HEK293 (cell line): Measurements from ENCODE around the gene PKHD1.

Source experiments
- CTCF ChIA-PET: fragments of 350-600 bp; formaldehyde crosslinking; extraction: SDS; loops from one replicate; lab custom pipeline; 2021; ENCODE audit warnings: antibody characterized with exemption; lab: Yijun Ruan, JAX
- POLR2A ChIA-PET: fragments of 300-600 bp; formaldehyde crosslinking; extraction: SDS; loops from one replicate; lab custom pipeline; 2020; ENCODE audit warnings: antibody characterized with exemption, inconsistent platforms; lab: Yijun Ruan, JAX
- H3K27ac ChIP-seq: fragments of 200-500 bp; sonication (Bioruptor generic); 2 replicates; pipeline ENCODE4 v1.5.1; 2014; ENCODE audit warnings: low read depth, low read length, control low read depth, inconsistent platforms; ENCODE audit errors: extremely low read depth
- H3K36me3 ChIP-seq, 2 experiments: fragments of 200-500 bp in 1 of 2; sonication (Bioruptor generic) in 1 of 2; 1 replicate in 1 of 2; 2 replicates in 1 of 2; pipeline ENCODE4 v1.5.1; 2014 to 2017; ENCODE audit warnings: inconsistent platforms in 2 of 2, low read length in 2 of 2; ENCODE audit not compliant: control insufficient read depth in 2 of 2, insufficient read depth in 1 of 2
- H3K4me1 ChIP-seq: fragments of 200-500 bp; sonication (Bioruptor generic); 2 replicates; pipeline ENCODE4 v1.5.1; 2014; ENCODE audit warnings: mild to moderate bottlenecking, low read length, inconsistent platforms; ENCODE audit not compliant: control insufficient read depth, insufficient read depth
- H3K4me3 ChIP-seq: 2 replicates; pipeline ENCODE4 v1.5.1; 2011; ENCODE audit warnings: low read depth, mild to moderate bottlenecking, control low read depth, low read length, moderate library complexity
- H3K9me3 ChIP-seq: fragments of 200-500 bp; sonication (Bioruptor generic); 2 replicates; pipeline ENCODE4 v1.5.1; 2014; ENCODE audit warnings: low read depth, low read length, inconsistent platforms; ENCODE audit not compliant: control insufficient read depth, insufficient read depth
- EGR2 ChIP-seq: fragments of 450-650 bp; formaldehyde crosslinking; IDR thresholded peaks from 2 replicates; pipeline ENCODE4 v1.5.1; 2016; ENCODE audit warnings: low read depth, missing biosample characterization, missing genetic modification characterization
- GLIS1 ChIP-seq: fragments of 450-650 bp; formaldehyde crosslinking; IDR thresholded peaks from 2 replicates; pipeline ENCODE4 v1.5.1; 2016; ENCODE audit warnings: missing biosample characterization, missing genetic modification characterization
- GLIS2 ChIP-seq: fragments of 450-650 bp; formaldehyde crosslinking; IDR thresholded peaks from 2 replicates; pipeline ENCODE4 v1.5.1; 2016; ENCODE audit warnings: missing biosample characterization, missing genetic modification characterization
- KLF9 ChIP-seq: fragments of 450-650 bp; formaldehyde crosslinking; IDR thresholded peaks from 2 replicates; pipeline ENCODE4 v1.5.1; 2016; ENCODE audit warnings: missing biosample characterization, missing genetic modification characterization, low read depth
- MYNN ChIP-seq: fragments of 450-650 bp; formaldehyde crosslinking; IDR thresholded peaks from 2 replicates; pipeline ENCODE4 v1.5.1; 2016; ENCODE audit warnings: missing biosample characterization, missing genetic modification characterization, borderline replicate concordance
- PBX3 ChIP-seq: sonication (generic); formaldehyde crosslinking; IDR thresholded peaks from 2 replicates; pipeline ENCODE4 v1.8.1; 2022; ENCODE audit warnings: mild to moderate bottlenecking, moderate library complexity, missing genetic modification reagents
- SCRT2 ChIP-seq: fragments of 450-650 bp; formaldehyde crosslinking; IDR thresholded peaks from 2 replicates; pipeline ENCODE4 v1.5.1; 2016; ENCODE audit warnings: missing biosample characterization, missing genetic modification characterization
- ZNF112 ChIP-seq: fragments of 450-650 bp; formaldehyde crosslinking; IDR thresholded peaks from 2 replicates; pipeline ENCODE4 v1.5.0; 2017; ENCODE audit warnings: missing biosample characterization, missing genetic modification characterization
- ZNF146 ChIP-seq: fragments of 450-650 bp; formaldehyde crosslinking; IDR thresholded peaks from 2 replicates; pipeline ENCODE4 v1.5.1; 2016; ENCODE audit warnings: missing biosample characterization, missing genetic modification characterization
- ZNF148 ChIP-seq: fragments of 450-650 bp; formaldehyde crosslinking; IDR thresholded peaks from 2 replicates; pipeline ENCODE4 v1.5.0; 2017; ENCODE audit warnings: missing biosample characterization, missing genetic modification characterization, borderline replicate concordance
- ZNF16 ChIP-seq: fragments of 450-650 bp; formaldehyde crosslinking; IDR thresholded peaks from 2 replicates; pipeline ENCODE4 v1.5.1; 2016; ENCODE audit warnings: low read depth, missing biosample characterization, missing genetic modification characterization
- ZNF18 ChIP-seq: fragments of 450-650 bp; formaldehyde crosslinking; IDR thresholded peaks from 2 replicates; pipeline ENCODE4 v1.5.1; 2016; ENCODE audit warnings: missing biosample characterization, missing genetic modification characterization
- ZNF202 ChIP-seq: fragments of 450-650 bp; formaldehyde crosslinking; IDR thresholded peaks from 2 replicates; pipeline ENCODE4 v1.5.1; 2016; ENCODE audit warnings: missing biosample characterization, missing genetic modification characterization, borderline replicate concordance
- ZNF248 ChIP-seq: fragments of 450-650 bp; formaldehyde crosslinking; IDR thresholded peaks from 2 replicates; pipeline ENCODE4 v1.5.1; 2017; ENCODE audit warnings: missing biosample characterization, missing genetic modification characterization
- ZNF341 ChIP-seq: fragments of 450-650 bp; formaldehyde crosslinking; IDR thresholded peaks from 2 replicates; pipeline ENCODE4; 2016; ENCODE audit warnings: low read depth, missing biosample characterization, missing genetic modification characterization
- ZNF394 ChIP-seq: fragments of 450-650 bp; formaldehyde crosslinking; IDR thresholded peaks from 2 replicates; pipeline ENCODE4 v1.5.1; 2016; ENCODE audit warnings: missing biosample characterization, missing genetic modification characterization, mild to moderate bottlenecking, moderate library complexity, borderline replicate concordance
- ZNF404 ChIP-seq: fragments of 450-650 bp; formaldehyde crosslinking; IDR thresholded peaks from 2 replicates; pipeline ENCODE4 v1.5.1; 2017; ENCODE audit warnings: missing biosample characterization, missing genetic modification characterization
- ZNF473 ChIP-seq: fragments of 450-650 bp; formaldehyde crosslinking; IDR thresholded peaks from 2 replicates; pipeline ENCODE4 v1.5.1; 2017; ENCODE audit warnings: missing biosample characterization, missing genetic modification characterization
- ZNF596 ChIP-seq: fragments of 450-650 bp; IDR thresholded peaks from 2 replicates; pipeline ENCODE4 v1.5.0; 2018; ENCODE audit warnings: missing biosample characterization, mild to moderate bottlenecking, missing genetic modification characterization, moderate library complexity
- ZNF610 ChIP-seq: fragments of 450-650 bp; formaldehyde crosslinking; IDR thresholded peaks from 2 replicates; pipeline ENCODE4 v1.5.1; 2016; ENCODE audit warnings: missing biosample characterization, missing genetic modification characterization, borderline replicate concordance
- ZNF623 ChIP-seq: fragments of 450-650 bp; formaldehyde crosslinking; IDR thresholded peaks from 2 replicates; pipeline ENCODE4 v1.5.1; 2016; ENCODE audit warnings: missing biosample characterization, missing genetic modification characterization
- ZNF776 ChIP-seq: fragments of 450-650 bp; formaldehyde crosslinking; IDR thresholded peaks from 2 replicates; pipeline ENCODE4 v1.5.0; 2017; ENCODE audit warnings: missing biosample characterization, missing genetic modification characterization, borderline replicate concordance
- ZNF830 ChIP-seq: fragments of 450-650 bp; IDR thresholded peaks from 2 replicates; pipeline ENCODE4 v1.5.0; 2018; ENCODE audit warnings: missing biosample characterization, missing genetic modification characterization, low read depth, mild to moderate bottlenecking, moderate library complexity
- ZSCAN30 ChIP-seq: fragments of 450-650 bp; IDR thresholded peaks from 2 replicates; pipeline ENCODE4 v1.5.1; 2018; ENCODE audit warnings: missing biosample characterization, mild to moderate bottlenecking, missing genetic modification characterization, moderate library complexity
- TF ChIP-seq, protein P1 (sequence below): fragments of 450-650 bp; formaldehyde crosslinking; IDR thresholded peaks from 2 replicates; pipeline ENCODE4 v1.5.1; 2016; ENCODE audit warnings: missing biosample characterization, missing genetic modification characterization, borderline replicate concordance
- TF ChIP-seq, protein P2 (sequence below): fragments of 450-650 bp; formaldehyde crosslinking; IDR thresholded peaks from 2 replicates; pipeline ENCODE4 v1.5.1; 2016; ENCODE audit warnings: missing biosample characterization, missing genetic modification characterization, low read depth

Gene PKHD1

GRCh38 chr6:51719297-51719696, 368.1 kb downstream of the PKHD1 start:
- TF ChIP-seq ZNF112 (tag by site-specific recombination) (no peak), ZNF404 (no peak), ZSCAN30 (no peak), ZNF394 (tag by site-specific recombination) (no peak), ZNF18 (no peak), PBX3 (CRISPR knock-in tag) (no peak), ZNF776 (tag by site-specific recombination) (no peak), ZNF610 (no peak), ZNF248 (tag by site-specific recombination) (no peak), GLIS2 (tag by site-specific recombination) (no peak), ZNF341 (tag by site-specific recombination) (no peak)
- Histone ChIP-seq H3K27ac (no peak overlapping the region), H3K36me3 (no peaks in the 10 kb centered on the region), H3K4me1 (no peaks in the 10 kb centered on the region), H3K9me3 (no peaks in the 10 kb centered on the region), H3K4me3 (no peak overlapping the region)
- POLR2A ChIA-PET = no interaction called here
- CTCF ChIA-PET = interaction anchor here (1.2 kb wide), 1 partner anchor 330 kb away, joined by 7 read pairs; no protein-coding TSS in a partner anchor

DNA sequence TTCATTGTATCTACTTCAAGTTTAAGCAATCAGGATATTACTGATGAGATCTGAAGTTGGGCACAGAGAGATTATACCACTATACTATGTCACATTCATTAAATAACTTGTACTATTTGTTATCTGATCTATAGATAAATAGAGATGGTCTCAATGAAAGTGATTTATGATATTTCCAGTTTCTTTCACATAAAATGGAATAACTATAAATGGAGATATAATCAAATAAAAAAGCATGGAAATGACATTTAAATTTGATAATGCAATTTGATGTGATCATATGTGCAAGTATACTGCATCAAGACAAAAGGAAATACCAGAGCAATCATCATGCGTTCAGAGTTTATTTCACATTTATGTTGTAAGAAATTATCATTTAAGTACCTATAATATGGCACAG, 368.9 kb downstream of the PKHD1 start:
- ChIA-PET POLR2A (no interaction called here), CTCF (no interaction called here)
- no peaks in the 10 kb centered on the region for H3K36me3 ChIP-seq
- H3K9me3 ChIP-seq = no peaks in the 10 kb centered on the region
- H3K4me3 ChIP-seq = no peak overlapping the region
- no peak overlapping the region for H3K27ac ChIP-seq
- H3K4me1 ChIP-seq = no peaks in the 10 kb centered on the region
- TF ChIP-seq ZNF623 (tag by site-specific recombination) (no peak), ZNF16 (tag by site-specific recombination) (no peak), GLIS1 (tag by site-specific recombination) (no peak), MYNN (tag by site-specific recombination) (no peak), ZNF146 (tag by site-specific recombination) (no peak), ZNF830 (tag by site-specific recombination) (no peak), SCRT2 (no peak), KLF9 (tag by site-specific recombination) (no peak), ZNF202 (no peak), ZNF473 (tag by site-specific recombination) (no peak), ZNF148 (tag by site-specific recombination) (no peak), ZNF596 (tag by site-specific recombination) (no peak), EGR2 (tag by site-specific recombination) (no peak)
- TF ChIP-seq, protein P1, sequence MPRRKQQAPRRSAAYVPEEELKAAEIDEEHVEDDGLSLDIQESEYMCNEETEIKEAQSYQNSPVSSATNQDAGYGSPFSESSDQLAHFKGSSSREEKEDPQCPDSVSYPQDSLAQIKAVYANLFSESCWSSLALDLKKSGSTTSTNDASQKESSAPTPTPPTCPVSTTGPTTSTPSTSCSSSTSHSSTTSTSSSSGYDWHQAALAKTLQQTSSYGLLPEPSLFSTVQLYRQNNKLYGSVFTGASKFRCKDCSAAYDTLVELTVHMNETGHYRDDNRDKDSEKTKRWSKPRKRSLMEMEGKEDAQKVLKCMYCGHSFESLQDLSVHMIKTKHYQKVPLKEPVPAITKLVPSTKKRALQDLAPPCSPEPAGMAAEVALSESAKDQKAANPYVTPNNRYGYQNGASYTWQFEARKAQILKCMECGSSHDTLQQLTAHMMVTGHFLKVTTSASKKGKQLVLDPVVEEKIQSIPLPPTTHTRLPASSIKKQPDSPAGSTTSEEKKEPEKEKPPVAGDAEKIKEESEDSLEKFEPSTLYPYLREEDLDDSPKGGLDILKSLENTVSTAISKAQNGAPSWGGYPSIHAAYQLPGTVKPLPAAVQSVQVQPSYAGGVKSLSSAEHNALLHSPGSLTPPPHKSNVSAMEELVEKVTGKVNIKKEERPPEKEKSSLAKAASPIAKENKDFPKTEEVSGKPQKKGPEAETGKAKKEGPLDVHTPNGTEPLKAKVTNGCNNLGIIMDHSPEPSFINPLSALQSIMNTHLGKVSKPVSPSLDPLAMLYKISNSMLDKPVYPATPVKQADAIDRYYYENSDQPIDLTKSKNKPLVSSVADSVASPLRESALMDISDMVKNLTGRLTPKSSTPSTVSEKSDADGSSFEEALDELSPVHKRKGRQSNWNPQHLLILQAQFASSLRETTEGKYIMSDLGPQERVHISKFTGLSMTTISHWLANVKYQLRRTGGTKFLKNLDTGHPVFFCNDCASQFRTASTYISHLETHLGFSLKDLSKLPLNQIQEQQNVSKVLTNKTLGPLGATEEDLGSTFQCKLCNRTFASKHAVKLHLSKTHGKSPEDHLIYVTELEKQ (tag by site-specific recombination) = no peak
- TF ChIP-seq, protein P2, sequence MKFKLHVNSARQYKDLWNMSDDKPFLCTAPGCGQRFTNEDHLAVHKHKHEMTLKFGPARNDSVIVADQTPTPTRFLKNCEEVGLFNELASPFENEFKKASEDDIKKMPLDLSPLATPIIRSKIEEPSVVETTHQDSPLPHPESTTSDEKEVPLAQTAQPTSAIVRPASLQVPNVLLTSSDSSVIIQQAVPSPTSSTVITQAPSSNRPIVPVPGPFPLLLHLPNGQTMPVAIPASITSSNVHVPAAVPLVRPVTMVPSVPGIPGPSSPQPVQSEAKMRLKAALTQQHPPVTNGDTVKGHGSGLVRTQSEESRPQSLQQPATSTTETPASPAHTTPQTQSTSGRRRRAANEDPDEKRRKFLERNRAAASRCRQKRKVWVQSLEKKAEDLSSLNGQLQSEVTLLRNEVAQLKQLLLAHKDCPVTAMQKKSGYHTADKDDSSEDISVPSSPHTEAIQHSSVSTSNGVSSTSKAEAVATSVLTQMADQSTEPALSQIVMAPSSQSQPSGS (tag by site-specific recombination) = no peak
